Esophagus muscularis mucosa (tissue), 3 donors: ENCODE data around the gene SCNN1B.
"Not testable (repeated sequence)": the region's sequence is repeated elsewhere in the genome, so short reads cannot be mapped to it uniquely, and the experiment has no call there.

Experiments used
- CTCF ChIP-seq, 3 experiments: fragments of 200-600 bp in 2 of 3; fragments of 450-650 bp in 1 of 3; sonication (generic) in 2 of 3; IDR thresholded peaks; one replicate each; pipeline ENCODE4 v1.5.1; 2017 to 2019; ENCODE audit warnings: antibody characterized with exemption in 3 of 3, mild to moderate bottlenecking in 2 of 3, moderate library complexity in 1 of 3
- POLR2AphosphoS5 ChIP-seq, 2 donors: sonication (generic); formaldehyde crosslinking; IDR thresholded peaks; one replicate each; pipeline ENCODE4 v1.6.1; 2017; ENCODE audit warnings: antibody characterized with exemption in 2 of 2

GRCh38 chr16:23381702-23382101, 79.6 kb downstream of the SCNN1B start:
- TF ChIP-seq POLR2AphosphoS5, CTCF (IDR thresholded peaks at IDR 0.05): not testable (repeated sequence)
